ENCODE results near the gene ETF1.

- no peak for TF ChIP-seq CTCF (conservative IDR thresholded peaks at IDR 0.05; ENCODE audit: low read depth, low read length)
- no peak for TF ChIP-seq EZH2phosphoT487 (IDR thresholded peaks at IDR 0.05; ENCODE audit: borderline replicate concordance, low read length)
- no peak for TF ChIP-seq EZH2 (IDR thresholded peaks at IDR 0.05; ENCODE audit: low read length, unreplicated experiment)
Measured at GRCh38 chr5:138498376-138498775, 44.7 kb downstream of the ETF1 start.

Measured in PC-3 (cell line).